ENCODE data around the gene FN1.
"Not testable (repeated sequence)": the region's sequence is repeated elsewhere in the genome, so short reads cannot be mapped to it uniquely, and the experiment has no call there.

FN1 gene

DNA sequence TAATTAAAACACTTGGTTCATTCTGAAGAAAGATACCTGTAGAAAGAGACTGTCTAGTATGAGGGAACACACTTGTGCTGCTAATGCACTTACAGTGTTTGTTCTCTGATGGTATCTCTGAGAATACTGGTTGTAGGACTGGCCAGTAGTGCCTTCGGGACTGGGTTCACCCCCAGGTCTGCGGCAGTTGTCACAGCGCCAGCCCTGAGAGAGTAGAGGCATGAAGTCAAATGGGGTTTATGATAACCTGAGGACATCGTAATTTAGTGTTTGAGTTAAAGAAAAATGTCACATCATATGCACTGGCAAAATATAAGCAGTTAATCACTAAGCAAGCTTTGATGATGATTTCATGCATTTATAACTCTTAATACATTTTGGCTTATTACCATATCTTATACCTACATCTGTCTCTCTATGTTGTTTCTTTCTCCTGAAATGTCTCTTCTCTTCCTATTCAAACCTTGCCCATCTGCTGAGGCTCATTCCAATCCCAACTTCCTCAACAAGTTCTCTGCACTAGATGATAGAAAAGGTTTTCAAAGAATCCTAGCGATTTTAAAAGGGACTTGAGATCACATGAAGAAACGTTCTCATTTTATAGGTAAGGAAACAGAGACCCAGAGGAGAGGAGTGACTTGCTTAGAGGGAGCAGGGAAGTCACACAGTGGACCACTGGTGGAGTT is 73.8 kb downstream of the FN1 start:
- H3K9ac ChIP-seq (ENCODE audit: low read length in 5 of 5): no peak overlapping the region
- no peaks in the 10 kb centered on the region for H3K9me3 ChIP-seq (ENCODE audit: control insufficient read depth in 5 of 5, low read length in 5 of 5)
- no peak overlapping the region for H3K27ac ChIP-seq (ENCODE audit: low read depth, low read length)
- no peaks in the 10 kb centered on the region for H3K4me1 ChIP-seq (ENCODE audit: control insufficient read depth in 5 of 5, insufficient read depth in 5 of 5, low read length in 5 of 5)
- peaks cover 6 to 49% (median 38%) of the 10 kb centered on the region in 5 donors for H3K36me3 ChIP-seq (ENCODE audit: control insufficient read depth in 5 of 5, insufficient read depth in 5 of 5, low read length in 5 of 5)
- no peak overlapping the region for H3K4me3 ChIP-seq (ENCODE audit: low read depth in 1 of 5, low read length in 5 of 5)
- no peaks in the 10 kb centered on the region for H3K27me3 ChIP-seq (ENCODE audit: control insufficient read depth in 5 of 5, insufficient read depth in 4 of 5, low read length in 5 of 5)

DNA sequence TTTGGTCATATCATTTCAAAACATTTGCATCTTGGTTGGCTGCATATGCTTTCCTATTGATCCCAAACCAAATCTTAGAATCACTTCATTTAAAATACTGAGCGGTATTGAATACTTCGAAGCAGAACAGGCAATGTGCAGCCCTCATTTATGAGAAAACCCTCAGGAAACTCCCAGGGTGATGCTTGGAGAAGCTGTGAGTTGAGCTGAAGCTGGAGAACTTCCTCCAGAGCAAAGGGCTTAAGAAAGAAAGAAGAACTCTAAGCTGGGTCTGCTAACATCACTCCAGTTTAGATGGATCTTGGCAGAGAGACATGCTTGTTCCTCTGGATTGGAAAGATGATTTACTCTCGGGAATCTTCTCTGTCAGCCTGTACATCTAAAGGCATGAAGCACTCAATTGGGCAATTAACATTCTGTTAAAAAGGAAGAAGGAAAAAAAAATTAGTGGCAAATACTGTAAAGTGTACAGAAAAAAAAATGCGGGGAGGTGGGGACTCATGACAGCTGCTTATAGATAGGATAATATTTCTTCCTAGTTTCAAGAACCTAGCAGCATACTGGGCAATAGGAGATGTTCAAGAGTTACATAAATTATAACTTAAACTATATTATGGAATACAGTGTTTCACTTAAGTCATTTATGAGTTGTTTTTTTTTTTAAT is 74.5 kb downstream of the FN1 start:
- Histone ChIP-seq H3K4me1 (ENCODE audit: control insufficient read depth in 5 of 5, insufficient read depth in 5 of 5, low read length in 5 of 5) (no peaks in the 10 kb centered on the region), H3K9me3 (ENCODE audit: control insufficient read depth in 5 of 5, low read length in 5 of 5) (no peaks in the 10 kb centered on the region), H3K27me3 (ENCODE audit: control insufficient read depth in 5 of 5, insufficient read depth in 4 of 5, low read length in 5 of 5) (no peaks in the 10 kb centered on the region), H3K9ac (ENCODE audit: low read length in 5 of 5) (no peak overlapping the region), H3K36me3 (ENCODE audit: control insufficient read depth in 5 of 5, insufficient read depth in 5 of 5, low read length in 5 of 5) (peaks cover 6 to 49% (median 38%) of the 10 kb centered on the region in 5 donors), H3K4me3 (ENCODE audit: low read depth in 1 of 5, low read length in 5 of 5) (no peak overlapping the region), H3K27ac (ENCODE audit: low read depth, low read length) (no peak overlapping the region)

DNA sequence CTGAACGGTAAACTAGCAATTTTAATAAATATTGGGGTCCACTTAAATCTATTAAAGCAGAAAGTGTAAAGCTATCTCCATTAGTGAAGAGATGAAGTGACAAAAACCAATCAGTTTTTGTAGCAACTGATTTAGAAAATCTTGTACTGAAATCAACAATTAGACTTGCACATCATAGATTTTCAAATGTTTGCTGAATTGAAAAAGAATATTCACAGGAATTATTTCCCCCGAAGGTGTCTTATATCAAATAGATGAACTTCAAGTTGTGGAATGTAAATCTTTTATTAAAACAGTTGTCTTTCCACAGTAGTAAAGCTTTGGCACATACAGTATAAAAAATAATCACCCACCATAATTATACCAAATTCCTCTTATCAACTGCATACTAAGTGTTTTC is 75.3 kb downstream of the FN1 start:
- Histone ChIP-seq H3K4me1 (ENCODE audit: control insufficient read depth in 5 of 5, insufficient read depth in 5 of 5, low read length in 5 of 5) (no peaks in the 10 kb centered on the region), H3K9ac (ENCODE audit: low read length in 5 of 5) (no peak overlapping the region), H3K9me3 (ENCODE audit: control insufficient read depth in 5 of 5, low read length in 5 of 5) (no peaks in the 10 kb centered on the region), H3K27me3 (ENCODE audit: control insufficient read depth in 5 of 5, insufficient read depth in 4 of 5, low read length in 5 of 5) (no peaks in the 10 kb centered on the region), H3K27ac (ENCODE audit: low read depth, low read length) (no peak overlapping the region), H3K36me3 (ENCODE audit: control insufficient read depth in 5 of 5, insufficient read depth in 5 of 5, low read length in 5 of 5) (peaks cover 6 to 49% (median 36%) of the 10 kb centered on the region in 5 donors), H3K4me3 (ENCODE audit: low read depth in 1 of 5, low read length in 5 of 5) (no peak overlapping the region)

- H3K4me3 ChIP-seq (ENCODE audit: low read depth in 1 of 5, low read length in 5 of 5); H3K9ac ChIP-seq (ENCODE audit: low read length in 5 of 5); H3K27me3 ChIP-seq (ENCODE audit: control insufficient read depth in 5 of 5, insufficient read depth in 4 of 5, low read length in 5 of 5); H3K4me1 ChIP-seq (ENCODE audit: control insufficient read depth in 5 of 5, insufficient read depth in 5 of 5, low read length in 5 of 5); H3K27ac ChIP-seq (ENCODE audit: low read depth, low read length); H3K9me3 ChIP-seq (ENCODE audit: control insufficient read depth in 5 of 5, low read length in 5 of 5): not testable (repeated sequence)
- peaks cover 3 to 44% (median 32%) of the 10 kb centered on the region in 5 donors for H3K36me3 ChIP-seq (ENCODE audit: control insufficient read depth in 5 of 5, insufficient read depth in 5 of 5, low read length in 5 of 5)
Observed at GRCh38 chr2:215360059-215360458, 75.8 kb downstream of the FN1 start.

DNA sequence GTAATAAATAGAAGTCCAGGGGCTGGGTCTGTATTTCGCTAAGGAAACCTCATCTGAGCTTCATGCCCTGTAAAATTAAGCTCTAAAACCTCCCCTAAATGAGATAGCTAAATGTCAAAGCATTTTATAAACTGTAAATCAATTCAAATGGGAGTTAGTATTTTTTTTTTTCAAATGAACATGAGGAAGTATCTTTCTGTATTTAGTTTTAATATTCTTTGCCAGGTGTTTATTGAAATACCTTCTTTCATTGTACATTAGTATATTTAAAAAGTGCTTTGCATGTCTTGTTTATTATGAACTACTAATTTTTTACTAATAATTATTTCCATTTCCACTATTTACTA is 76.3 kb downstream of the FN1 start:
- no peaks in the 10 kb centered on the region for H3K9me3 ChIP-seq (ENCODE audit: control insufficient read depth in 5 of 5, low read length in 5 of 5)
- no peaks in the 10 kb centered on the region for H3K27me3 ChIP-seq (ENCODE audit: control insufficient read depth in 5 of 5, insufficient read depth in 4 of 5, low read length in 5 of 5)
- no peaks in the 10 kb centered on the region for H3K4me1 ChIP-seq (ENCODE audit: control insufficient read depth in 5 of 5, insufficient read depth in 5 of 5, low read length in 5 of 5)
- H3K27ac ChIP-seq (ENCODE audit: low read depth, low read length): no peak overlapping the region
- no peak overlapping the region for H3K9ac ChIP-seq (ENCODE audit: low read length in 5 of 5)
- H3K4me3 ChIP-seq (ENCODE audit: low read depth in 1 of 5, low read length in 5 of 5): no peak overlapping the region
- peaks cover 0 to 39% (median 26%) of the 10 kb centered on the region in 5 donors for H3K36me3 ChIP-seq (ENCODE audit: control insufficient read depth in 5 of 5, insufficient read depth in 5 of 5, low read length in 5 of 5)

- H3K9me3 ChIP-seq (ENCODE audit: control insufficient read depth in 5 of 5, low read length in 5 of 5): no peaks in the 10 kb centered on the region
- no peaks in the 10 kb centered on the region for H3K27me3 ChIP-seq (ENCODE audit: control insufficient read depth in 5 of 5, insufficient read depth in 4 of 5, low read length in 5 of 5)
- no peaks in the 10 kb centered on the region for H3K4me1 ChIP-seq (ENCODE audit: control insufficient read depth in 5 of 5, insufficient read depth in 5 of 5, low read length in 5 of 5)
- H3K9ac ChIP-seq (ENCODE audit: low read length in 5 of 5): no peak overlapping the region
- H3K4me3 ChIP-seq (ENCODE audit: low read depth in 1 of 5, low read length in 5 of 5): no peak overlapping the region
- peaks cover 0 to 35% (median 21%) of the 10 kb centered on the region in 5 donors for H3K36me3 ChIP-seq (ENCODE audit: control insufficient read depth in 5 of 5, insufficient read depth in 5 of 5, low read length in 5 of 5)
- H3K27ac ChIP-seq (ENCODE audit: low read depth, low read length): no peak overlapping the region
Observed at GRCh38 chr2:215358891-215359575, 76.8 kb downstream of the FN1 start.

GRCh38 chr2:215358312-215358845 is 77.5 kb downstream of the FN1 start:
- Histone ChIP-seq H3K9me3 (ENCODE audit: control insufficient read depth in 5 of 5, low read length in 5 of 5) (no peaks in the 10 kb centered on the region), H3K36me3 (ENCODE audit: control insufficient read depth in 5 of 5, insufficient read depth in 5 of 5, low read length in 5 of 5) (peaks cover 0 to 28% (median 15%) of the 10 kb centered on the region in 5 donors), H3K9ac (ENCODE audit: low read length in 5 of 5) (no peak overlapping the region), H3K27me3 (ENCODE audit: control insufficient read depth in 5 of 5, insufficient read depth in 4 of 5, low read length in 5 of 5) (no peaks in the 10 kb centered on the region), H3K4me3 (ENCODE audit: low read depth in 1 of 5, low read length in 5 of 5) (no peak overlapping the region), H3K27ac (ENCODE audit: low read depth, low read length) (no peak overlapping the region), H3K4me1 (ENCODE audit: control insufficient read depth in 5 of 5, insufficient read depth in 5 of 5, low read length in 5 of 5) (no peaks in the 10 kb centered on the region)

GRCh38 chr2:215357660-215358059 is 78.2 kb downstream of the FN1 start:
- Histone ChIP-seq H3K4me1 (ENCODE audit: control insufficient read depth in 5 of 5, insufficient read depth in 5 of 5, low read length in 5 of 5) (no peaks in the 10 kb centered on the region), H3K4me3 (ENCODE audit: low read depth in 1 of 5, low read length in 5 of 5) (no peak overlapping the region), H3K27ac (ENCODE audit: low read depth, low read length) (no peak overlapping the region), H3K27me3 (ENCODE audit: control insufficient read depth in 5 of 5, insufficient read depth in 4 of 5, low read length in 5 of 5) (no peaks in the 10 kb centered on the region), H3K9me3 (ENCODE audit: control insufficient read depth in 5 of 5, low read length in 5 of 5) (no peaks in the 10 kb centered on the region), H3K9ac (ENCODE audit: low read length in 5 of 5) (no peak overlapping the region), H3K36me3 (ENCODE audit: control insufficient read depth in 5 of 5, insufficient read depth in 5 of 5, low read length in 5 of 5) (peaks cover 0 to 22% (median 9%) of the 10 kb centered on the region in 5 donors)

DNA sequence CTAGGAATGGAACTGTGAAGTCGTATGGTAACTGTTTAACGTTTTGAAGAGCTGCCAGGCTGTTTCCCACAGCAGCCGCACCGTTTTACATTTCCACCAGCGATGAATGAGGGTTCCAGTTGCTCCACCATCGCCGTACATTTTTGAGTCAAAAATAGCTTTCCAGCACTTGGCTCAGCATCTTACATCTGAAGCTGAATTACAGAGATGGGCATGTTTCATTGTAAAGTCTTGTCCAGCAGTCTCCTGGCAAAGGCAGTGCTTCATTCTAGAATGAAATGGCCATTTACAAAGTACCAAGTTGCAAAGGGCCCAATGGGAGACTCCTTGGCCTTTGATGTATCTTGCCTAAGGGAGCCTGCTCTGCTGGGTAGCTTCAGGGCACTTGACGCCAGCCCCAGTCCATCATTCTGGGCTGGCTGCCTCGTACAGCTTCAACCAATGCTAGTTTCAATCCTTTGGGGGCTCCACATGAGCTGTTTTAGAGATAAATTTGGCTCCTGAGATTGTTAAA is 78.9 kb downstream of the FN1 start:
- H3K4me3 ChIP-seq (ENCODE audit: low read depth in 1 of 5, low read length in 5 of 5): no peak overlapping the region
- H3K27me3 ChIP-seq (ENCODE audit: control insufficient read depth in 5 of 5, insufficient read depth in 4 of 5, low read length in 5 of 5): no peaks in the 10 kb centered on the region
- H3K9me3 ChIP-seq (ENCODE audit: control insufficient read depth in 5 of 5, low read length in 5 of 5): no peaks in the 10 kb centered on the region
- peaks cover 0 to 15% (median 3%) of the 10 kb centered on the region in 5 donors for H3K36me3 ChIP-seq (ENCODE audit: control insufficient read depth in 5 of 5, insufficient read depth in 5 of 5, low read length in 5 of 5)
- no peak overlapping the region for H3K9ac ChIP-seq (ENCODE audit: low read length in 5 of 5)
- no peak overlapping the region for H3K27ac ChIP-seq (ENCODE audit: low read depth, low read length)
- H3K4me1 ChIP-seq (ENCODE audit: control insufficient read depth in 5 of 5, insufficient read depth in 5 of 5, low read length in 5 of 5): no peaks in the 10 kb centered on the region
